Measurements from ENCODE around the gene MEGF6.

Gene MEGF6

DNA sequence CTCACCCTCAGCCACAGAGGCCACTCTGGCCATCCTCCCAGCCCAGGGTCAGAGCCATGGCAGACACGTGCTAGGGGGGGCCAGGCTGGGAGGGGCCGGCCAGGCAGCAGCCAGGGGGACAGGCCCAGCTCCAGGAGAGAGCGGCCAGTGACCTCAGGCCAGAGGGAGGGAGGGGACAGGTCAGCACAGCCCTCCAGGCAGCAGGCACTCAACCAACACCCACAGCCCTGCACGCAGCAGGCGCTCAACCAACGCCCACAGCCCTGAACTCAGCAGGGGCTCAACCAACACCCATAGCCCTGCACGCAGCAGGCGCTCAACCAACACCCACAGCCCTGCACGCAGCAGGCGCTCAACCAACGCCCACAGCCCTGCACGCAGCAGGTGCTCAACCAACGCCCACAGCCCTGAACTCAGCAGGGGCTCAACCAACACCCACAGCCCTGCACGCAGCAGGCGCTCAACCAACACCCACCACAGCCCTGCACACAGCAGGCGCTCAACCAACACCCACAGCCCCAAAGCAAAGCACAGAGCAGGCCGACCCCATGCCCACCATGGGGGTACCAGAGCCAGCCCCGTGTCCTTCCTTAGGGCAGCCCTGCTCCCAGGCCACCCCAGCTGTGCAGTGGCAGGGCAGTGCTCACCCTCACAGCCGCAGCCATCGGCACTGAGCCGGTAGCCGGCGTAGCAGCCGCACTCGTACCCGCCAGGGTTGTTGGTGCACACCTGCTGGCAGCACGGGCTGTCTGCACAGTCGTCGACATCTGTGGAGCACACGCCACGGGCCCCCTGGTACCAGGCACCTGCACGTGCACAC, 101.0 kb downstream of the MEGF6 start:
- no peak overlapping the region for H3K4me3 ChIP-seq (replicated peaks; ENCODE audit: low read depth, low read length)
- TF ChIP-seq, protein P1, sequence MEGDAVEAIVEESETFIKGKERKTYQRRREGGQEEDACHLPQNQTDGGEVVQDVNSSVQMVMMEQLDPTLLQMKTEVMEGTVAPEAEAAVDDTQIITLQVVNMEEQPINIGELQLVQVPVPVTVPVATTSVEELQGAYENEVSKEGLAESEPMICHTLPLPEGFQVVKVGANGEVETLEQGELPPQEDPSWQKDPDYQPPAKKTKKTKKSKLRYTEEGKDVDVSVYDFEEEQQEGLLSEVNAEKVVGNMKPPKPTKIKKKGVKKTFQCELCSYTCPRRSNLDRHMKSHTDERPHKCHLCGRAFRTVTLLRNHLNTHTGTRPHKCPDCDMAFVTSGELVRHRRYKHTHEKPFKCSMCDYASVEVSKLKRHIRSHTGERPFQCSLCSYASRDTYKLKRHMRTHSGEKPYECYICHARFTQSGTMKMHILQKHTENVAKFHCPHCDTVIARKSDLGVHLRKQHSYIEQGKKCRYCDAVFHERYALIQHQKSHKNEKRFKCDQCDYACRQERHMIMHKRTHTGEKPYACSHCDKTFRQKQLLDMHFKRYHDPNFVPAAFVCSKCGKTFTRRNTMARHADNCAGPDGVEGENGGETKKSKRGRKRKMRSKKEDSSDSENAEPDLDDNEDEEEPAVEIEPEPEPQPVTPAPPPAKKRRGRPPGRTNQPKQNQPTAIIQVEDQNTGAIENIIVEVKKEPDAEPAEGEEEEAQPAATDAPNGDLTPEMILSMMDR (IDR thresholded peaks at IDR 0.05; ENCODE audit: low read depth, low read length, missing control alignments) = no peak
- no peak for DNase-seq (ENCODE audit: extremely low read depth, low read depth)

DNA sequence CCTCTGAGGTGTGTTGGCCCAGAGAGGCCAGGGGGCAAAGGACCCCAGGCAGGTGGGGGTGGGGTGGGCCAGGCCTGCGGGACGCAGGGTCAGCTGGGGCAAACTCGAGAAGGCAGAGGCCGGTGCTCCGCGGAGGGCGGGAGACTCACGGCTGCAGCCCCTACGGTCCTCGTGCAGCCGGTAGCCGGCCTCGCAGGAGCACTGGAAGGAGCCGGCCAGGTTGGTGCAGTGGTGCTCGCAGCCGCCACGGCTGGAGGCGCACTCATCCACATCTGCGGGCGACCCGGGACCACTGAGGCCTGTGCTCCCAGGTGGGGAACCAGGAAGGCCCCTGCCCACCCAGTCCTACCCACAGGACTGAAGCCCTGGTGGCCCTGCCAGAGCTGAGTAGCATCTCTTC, 101.6 kb downstream of the MEGF6 start:
- no peak overlapping the region for H3K4me3 ChIP-seq (replicated peaks; ENCODE audit: low read depth, low read length)
- DNase-seq (ENCODE audit: extremely low read depth, low read depth) = no peak
- TF ChIP-seq, protein P1 (IDR thresholded peaks at IDR 0.05; ENCODE audit: low read depth, low read length, missing control alignments) = no peak

DNA sequence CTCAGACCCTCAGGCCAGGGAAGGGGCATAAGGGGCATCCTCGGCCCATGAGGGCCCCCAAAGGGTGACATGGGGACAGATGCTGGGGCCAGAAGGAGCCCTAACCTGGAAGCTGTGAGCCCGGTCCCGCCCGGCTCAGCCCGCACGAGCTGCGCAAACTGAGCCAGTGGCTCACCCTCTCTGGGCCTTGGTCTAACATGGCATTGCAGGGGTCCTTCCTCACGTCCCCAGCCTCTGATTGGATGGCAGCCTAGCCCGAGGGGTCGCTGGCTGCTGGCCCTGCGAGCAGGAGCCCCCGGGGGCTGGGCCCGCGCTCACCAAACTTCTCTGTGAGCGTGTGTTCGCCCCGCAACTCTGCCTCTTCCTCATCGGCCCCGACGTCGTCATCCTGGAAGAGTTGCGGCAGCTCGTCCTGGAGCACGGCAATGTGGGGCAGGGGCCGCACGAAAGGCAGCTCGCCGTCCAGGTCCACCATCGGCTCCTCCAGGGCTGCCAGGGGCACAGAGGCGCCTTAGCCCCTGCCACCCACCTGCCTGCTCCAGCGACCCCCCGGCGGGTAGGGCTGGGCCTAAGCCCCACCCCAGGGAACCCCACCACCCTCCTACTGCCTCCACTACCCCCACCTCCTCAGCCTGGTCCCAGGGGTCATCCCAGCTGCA, 102.4 kb downstream of the MEGF6 start:
- no peak for DNase-seq (ENCODE audit: extremely low read depth, low read depth)
- H3K4me3 ChIP-seq (replicated peaks; ENCODE audit: low read depth, low read length) = no peak overlapping the region
- TF ChIP-seq, protein P1 (IDR thresholded peaks at IDR 0.05; ENCODE audit: low read depth, low read length, missing control alignments) = no peak

DNA sequence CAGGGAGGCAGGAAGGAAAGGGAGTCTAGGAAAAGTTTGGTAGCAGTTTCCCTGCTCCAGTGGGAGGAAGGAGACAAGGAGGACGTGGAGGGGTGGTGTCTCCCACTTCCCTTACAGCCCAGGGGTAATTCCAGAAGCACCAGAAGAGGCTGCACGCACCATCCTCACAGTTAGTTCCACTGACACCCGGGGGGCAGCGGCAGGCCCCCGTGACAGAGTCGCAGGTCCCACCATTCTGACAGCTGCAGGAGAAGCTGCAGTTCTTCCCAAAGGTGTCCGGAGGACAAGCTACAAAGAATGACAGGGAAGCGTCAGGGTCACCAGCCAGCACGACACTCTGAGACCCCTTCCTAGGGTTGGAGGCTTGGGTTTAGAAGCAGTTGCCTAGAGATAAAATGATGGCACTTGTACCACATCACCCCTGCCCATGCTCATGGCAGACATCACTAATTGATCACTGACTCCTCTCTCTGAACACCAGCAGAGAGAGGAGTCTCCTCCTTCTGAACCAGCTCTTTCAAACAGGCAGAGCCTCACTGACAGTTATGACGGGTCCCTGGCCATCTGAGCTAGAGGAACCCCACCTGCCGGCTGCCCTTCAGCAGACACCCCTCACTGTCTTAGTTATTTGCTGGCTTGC, 103.6 kb downstream of the MEGF6 start:
- TF ChIP-seq, protein P1 (IDR thresholded peaks at IDR 0.05; ENCODE audit: low read depth, low read length, missing control alignments) = no peak
- no peak overlapping the region for H3K4me3 ChIP-seq (replicated peaks; ENCODE audit: low read depth, low read length)
- DNase-seq (ENCODE audit: extremely low read depth, low read depth) = no peak

DNA sequence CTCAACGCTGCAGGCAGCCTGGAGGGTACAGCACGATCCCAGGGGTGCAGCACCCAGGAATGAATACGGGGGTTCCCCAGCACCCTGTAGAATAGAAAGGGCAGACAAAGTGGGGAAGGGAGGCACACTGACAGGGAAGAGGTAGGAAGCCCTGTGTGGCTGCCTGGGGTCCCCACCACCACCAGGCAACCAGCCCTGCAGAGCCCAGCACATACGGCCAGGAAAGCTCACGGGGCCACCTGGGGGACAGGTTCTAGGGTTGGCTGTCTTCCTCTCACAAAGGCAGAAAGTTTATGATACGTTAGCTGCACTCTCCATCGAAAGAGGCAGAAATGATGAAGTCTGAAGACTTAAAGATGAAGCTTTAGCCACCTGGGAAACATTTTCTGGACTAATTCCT, 104.4 kb downstream of the MEGF6 start:
- H3K4me3 ChIP-seq (replicated peaks; ENCODE audit: low read depth, low read length) = no peak overlapping the region
- TF ChIP-seq, protein P1 (IDR thresholded peaks at IDR 0.05; ENCODE audit: low read depth, low read length, missing control alignments) = no peak
- DNase-seq (ENCODE audit: extremely low read depth, low read depth) = no peak

DNA sequence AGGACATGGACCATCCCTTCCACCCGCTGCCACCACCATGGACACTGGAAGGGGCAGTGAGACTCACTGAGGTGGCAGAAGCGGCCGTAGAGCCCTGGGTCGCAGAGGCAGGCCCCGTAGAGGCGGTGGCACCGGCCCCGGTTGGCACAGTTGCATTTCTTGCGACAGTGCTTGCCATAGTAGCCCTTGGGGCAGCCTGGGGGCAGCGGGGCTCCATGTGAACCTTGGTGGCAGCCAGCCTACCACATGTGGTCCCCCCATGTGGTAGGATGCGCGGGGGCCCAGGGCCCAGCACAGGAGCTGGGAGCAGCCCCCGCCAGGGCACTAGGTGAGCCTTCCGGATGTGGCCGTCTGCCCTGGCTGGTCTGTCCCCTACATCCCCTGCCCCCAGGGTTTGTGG, 105.3 kb downstream of the MEGF6 start:
- TF ChIP-seq, protein P1 (IDR thresholded peaks at IDR 0.05; ENCODE audit: low read depth, low read length, missing control alignments) = no peak
- no peak overlapping the region for H3K4me3 ChIP-seq (replicated peaks; ENCODE audit: low read depth, low read length)

More for the DNA sequence above, 105.3 kb downstream of the MEGF6 start:
- DNase-seq (ENCODE audit: extremely low read depth, low read depth) = no peak

Measured in HFF-Myc (cell line).